Measurements from ENCODE around the gene CCNY. TPM values are rescaled to one million over a fixed set of nuclear protein-coding genes. Genes with fewer than 3 reads are reported as not detected.
A peak's percentile ranks its signal among the peaks of the same experiment; 100 is the strongest.
"Not testable (repeated sequence)": the region's sequence is repeated elsewhere in the genome, so short reads cannot be mapped to it uniquely, and the experiment has no call there.

The CCNY gene
- total RNA-seq, 2 donors from 2014 or later = 54.9 to 60.8 TPM

GRCh38 chr10:35353805-35354204 lies 17.5 kb downstream of the CCNY start:
- Mint-ChIP-seq H3K9me3 (no peaks in the 10 kb centered on the region), H3K27me3 (no peaks in the 10 kb centered on the region), H3K27ac (peak overlapping the region; percentile 31 to 70), H3K4me3 (peak overlapping the region; percentile 44), H3K4me1 (ENCODE audit: low read depth in 2 of 2) (peaks cover 79 to 83% of the 10 kb centered on the region in 2 donors), H3K36me3 (no peaks in the 10 kb centered on the region)
- DNase-seq (ENCODE audit: low spot score) (no peak), ATAC-seq (no peak)

- not testable (repeated sequence) for H3K9me3 Mint-ChIP-seq, H3K36me3 Mint-ChIP-seq
These were observed 17.9 kb downstream of the CCNY start for GRCh38 chr10:35354257-35354656.

GRCh38 chr10:35355971-35356724 lies 19.8 kb downstream of the CCNY start:
- H3K4me3 Mint-ChIP-seq = peak overlapping the region; percentile 63
- DNase-seq (ENCODE audit: low spot score) = no peak

More at GRCh38 chr10:35354257-35354656, 17.9 kb downstream of the CCNY start:
- not testable (repeated sequence) for DNase-seq (ENCODE audit: low spot score); H3K27me3 Mint-ChIP-seq; ATAC-seq
- peak overlapping the region; percentile 31 to 70 for H3K27ac Mint-ChIP-seq
- H3K4me1 Mint-ChIP-seq (ENCODE audit: low read depth in 2 of 2) = peaks cover 78 to 79% of the 10 kb centered on the region in 2 donors
- H3K4me3 Mint-ChIP-seq = peak overlapping the region; percentile 47

GRCh38 chr10:35356725-35357092 lies 20.4 kb downstream of the CCNY start:
- H3K36me3 Mint-ChIP-seq = no peaks in the 10 kb centered on the region
- DNase-seq (ENCODE audit: low spot score) (no peak), ATAC-seq (peak; percentile 37 to 68)
- no peaks in the 10 kb centered on the region for H3K27me3 Mint-ChIP-seq
- H3K4me1 Mint-ChIP-seq (ENCODE audit: low read depth in 2 of 2) = peaks cover 62 to 64% of the 10 kb centered on the region in 2 donors
- peak overlapping the region; percentile 63 for H3K4me3 Mint-ChIP-seq
- peak overlapping the region; percentile 88 to 94 for H3K27ac Mint-ChIP-seq
- no peaks in the 10 kb centered on the region for H3K9me3 Mint-ChIP-seq

More at GRCh38 chr10:35355971-35356724, 19.8 kb downstream of the CCNY start:
- H3K4me1 Mint-ChIP-seq (ENCODE audit: low read depth in 2 of 2) = peaks cover 66 to 67% of the 10 kb centered on the region in 2 donors
- H3K36me3 Mint-ChIP-seq = no peaks in the 10 kb centered on the region
- H3K27me3 Mint-ChIP-seq = no peaks in the 10 kb centered on the region
- H3K9me3 Mint-ChIP-seq = no peaks in the 10 kb centered on the region
- peak; percentile 80 to 93 for ATAC-seq
- peak overlapping the region; percentile 88 to 94 for H3K27ac Mint-ChIP-seq

- Mint-ChIP-seq H3K27me3 (no peaks in the 10 kb centered on the region), H3K27ac (no peak overlapping the region), H3K36me3 (no peaks in the 10 kb centered on the region), H3K9me3 (no peaks in the 10 kb centered on the region), H3K4me1 (ENCODE audit: low read depth in 2 of 2) (peaks cover 51 to 53% of the 10 kb centered on the region in 2 donors), H3K4me3 (no peak overlapping the region)
- ATAC-seq (no peak), DNase-seq (ENCODE audit: low spot score) (no peak)
These were observed 22.7 kb downstream of the CCNY start for GRCh38 chr10:35359056-35359455.

GRCh38 chr10:35359873-35360272 lies 23.6 kb downstream of the CCNY start:
- ATAC-seq (no peak), DNase-seq (ENCODE audit: low spot score) (no peak)
- no peaks in the 10 kb centered on the region for H3K36me3 Mint-ChIP-seq
- peaks cover 48 to 50% of the 10 kb centered on the region in 2 donors for H3K4me1 Mint-ChIP-seq (ENCODE audit: low read depth in 2 of 2)
- H3K9me3 Mint-ChIP-seq = no peaks in the 10 kb centered on the region
- H3K4me3 Mint-ChIP-seq = no peak overlapping the region
- no peaks in the 10 kb centered on the region for H3K27me3 Mint-ChIP-seq
- peak overlapping the region in 1 of 2 donors; percentile 10 for H3K27ac Mint-ChIP-seq

GRCh38 chr10:35362701-35363350 lies 26.5 kb downstream of the CCNY start:
- H3K27me3 Mint-ChIP-seq = no peaks in the 10 kb centered on the region
- H3K4me1 Mint-ChIP-seq (ENCODE audit: low read depth in 2 of 2) = peaks cover 25 to 35% of the 10 kb centered on the region in 2 donors
- no peak overlapping the region for H3K4me3 Mint-ChIP-seq
- H3K27ac Mint-ChIP-seq = no peak overlapping the region
- no peaks in the 10 kb centered on the region for H3K9me3 Mint-ChIP-seq
- ATAC-seq (no peak), DNase-seq (ENCODE audit: low spot score) (no peak)
- H3K36me3 Mint-ChIP-seq = no peaks in the 10 kb centered on the region

GRCh38 chr10:35363587-35363986 lies 27.3 kb downstream of the CCNY start:
- Mint-ChIP-seq H3K4me3 (no peak overlapping the region), H3K9me3 (no peaks in the 10 kb centered on the region), H3K27ac (peak overlapping the region in 1 of 2 donors; percentile 2), H3K27me3 (no peaks in the 10 kb centered on the region), H3K36me3 (no peaks in the 10 kb centered on the region), H3K4me1 (ENCODE audit: low read depth in 2 of 2) (peaks cover 23 to 33% of the 10 kb centered on the region in 2 donors)
- ATAC-seq (no peak), DNase-seq (ENCODE audit: low spot score) (no peak)

GRCh38 chr10:35364808-35365207 lies 28.5 kb downstream of the CCNY start:
- Mint-ChIP-seq H3K4me1 (ENCODE audit: low read depth in 2 of 2) (peaks cover 24 to 29% of the 10 kb centered on the region in 2 donors), H3K27ac (no peak overlapping the region), H3K9me3 (no peaks in the 10 kb centered on the region), H3K27me3 (no peaks in the 10 kb centered on the region), H3K36me3 (no peaks in the 10 kb centered on the region), H3K4me3 (no peak overlapping the region)
- ATAC-seq = no peak
- DNase-seq (ENCODE audit: low spot score) = no peak

GRCh38 chr10:35365994-35366393 lies 29.7 kb downstream of the CCNY start:
- no peak overlapping the region for H3K27ac Mint-ChIP-seq
- H3K9me3 Mint-ChIP-seq = no peaks in the 10 kb centered on the region
- DNase-seq (ENCODE audit: low spot score) (no peak), ATAC-seq (no peak)
- peaks cover 23 to 29% of the 10 kb centered on the region in 2 donors for H3K4me1 Mint-ChIP-seq (ENCODE audit: low read depth in 2 of 2)
- H3K4me3 Mint-ChIP-seq = no peak overlapping the region
- no peaks in the 10 kb centered on the region for H3K27me3 Mint-ChIP-seq
- no peaks in the 10 kb centered on the region for H3K36me3 Mint-ChIP-seq

- H3K9me3 Mint-ChIP-seq = no peaks in the 10 kb centered on the region
- H3K27me3 Mint-ChIP-seq = no peaks in the 10 kb centered on the region
- H3K27ac Mint-ChIP-seq = no peak overlapping the region
- peaks cover 35 to 38% of the 10 kb centered on the region in 2 donors for H3K4me1 Mint-ChIP-seq (ENCODE audit: low read depth in 2 of 2)
- no peak for ATAC-seq
- no peak overlapping the region for H3K4me3 Mint-ChIP-seq
- H3K36me3 Mint-ChIP-seq = no peaks in the 10 kb centered on the region
- no peak for DNase-seq (ENCODE audit: low spot score)
These were observed 31.0 kb downstream of the CCNY start for GRCh38 chr10:35367107-35367859.

- no peak overlapping the region for H3K4me3 Mint-ChIP-seq
- DNase-seq (ENCODE audit: low spot score) = no peak
- no peak overlapping the region for H3K27ac Mint-ChIP-seq
- no peaks in the 10 kb centered on the region for H3K27me3 Mint-ChIP-seq
- H3K9me3 Mint-ChIP-seq = no peaks in the 10 kb centered on the region
- H3K36me3 Mint-ChIP-seq = no peaks in the 10 kb centered on the region
- ATAC-seq = no peak
- H3K4me1 Mint-ChIP-seq (ENCODE audit: low read depth in 2 of 2) = peaks cover 41% of the 10 kb centered on the region in 2 donors
These were observed 31.7 kb downstream of the CCNY start for GRCh38 chr10:35367982-35368381.

- H3K36me3 Mint-ChIP-seq = no peaks in the 10 kb centered on the region
- H3K4me3 Mint-ChIP-seq = no peak overlapping the region
- H3K27ac Mint-ChIP-seq = no peak overlapping the region
- peaks cover 43% of the 10 kb centered on the region in 2 donors for H3K4me1 Mint-ChIP-seq (ENCODE audit: low read depth in 2 of 2)
- DNase-seq (ENCODE audit: low spot score) (no peak), ATAC-seq (peak in 1 of 2 donors; percentile 17)
- no peaks in the 10 kb centered on the region for H3K27me3 Mint-ChIP-seq
- no peaks in the 10 kb centered on the region for H3K9me3 Mint-ChIP-seq
These were observed 32.3 kb downstream of the CCNY start for GRCh38 chr10:35368485-35369048.

All from natural killer cell treated with Interleukin-12 subunit alpha and Interleukin-12 subunit beta and Interleukin-15 and Interleukin-18, amount 100 ng/mL, for 72 hours (primary cell).